CD1c-positive myeloid dendritic cell (primary cell): ENCODE measurements around the gene ZDBF2.
"Not testable (repeated sequence)": the region's sequence is repeated elsewhere in the genome, so short reads cannot be mapped to it uniquely, and the experiment has no call there.

Experiments
- DNase-seq: peaks from one replicate; pipeline ENCODE4 v3.0.0-alpha.2; 2016; ENCODE audit errors: extremely low spot score

Gene ZDBF2

DNA sequence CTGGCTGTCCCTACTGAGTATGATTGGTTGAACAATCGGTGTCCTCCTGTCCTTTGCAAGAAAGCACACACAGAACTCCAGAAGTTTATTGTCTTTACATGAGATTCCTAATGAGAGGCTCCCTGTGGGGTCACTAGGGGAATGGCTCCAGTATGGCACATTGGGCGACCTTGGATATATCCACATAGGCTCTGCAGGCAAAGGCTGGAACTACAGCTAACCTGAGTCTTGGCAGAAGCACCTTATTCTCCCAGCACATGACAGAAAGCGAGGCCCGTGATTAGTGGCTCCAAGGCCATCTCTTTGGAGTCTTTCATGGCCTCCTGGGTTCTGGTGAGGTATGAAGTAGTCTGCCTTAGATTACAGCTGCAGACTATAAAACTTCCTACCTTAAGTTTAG lies 49.0 kb downstream of the ZDBF2 start:
- DNase-seq = no peak

DNA sequence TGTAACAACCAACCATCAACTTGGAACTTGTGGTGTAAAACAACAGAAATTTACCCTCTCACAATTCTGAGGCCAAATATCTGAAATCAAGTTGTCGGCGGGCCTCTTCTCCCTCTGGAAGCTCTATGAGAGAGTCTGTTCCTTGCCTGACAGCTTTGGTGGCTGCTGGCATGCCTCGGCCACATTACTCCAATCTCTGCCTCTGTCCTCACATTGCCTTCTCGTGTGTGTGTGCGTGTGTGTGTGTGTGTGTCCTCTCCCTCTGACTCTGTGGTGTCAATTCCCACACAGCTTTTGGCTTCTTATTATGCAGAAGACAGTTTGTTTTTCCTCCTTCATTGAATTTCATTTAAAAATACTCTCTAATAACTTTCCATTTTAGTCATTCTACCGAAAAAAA lies 50.4 kb downstream of the ZDBF2 start:
- DNase-seq = no peak

- DNase-seq = no peak
Observed at GRCh38 chr2:206328974-206329373, 54.5 kb downstream of the ZDBF2 start.

GRCh38 chr2:206336861-206337260 lies 62.4 kb downstream of the ZDBF2 start:
- DNase-seq = no peak

DNA sequence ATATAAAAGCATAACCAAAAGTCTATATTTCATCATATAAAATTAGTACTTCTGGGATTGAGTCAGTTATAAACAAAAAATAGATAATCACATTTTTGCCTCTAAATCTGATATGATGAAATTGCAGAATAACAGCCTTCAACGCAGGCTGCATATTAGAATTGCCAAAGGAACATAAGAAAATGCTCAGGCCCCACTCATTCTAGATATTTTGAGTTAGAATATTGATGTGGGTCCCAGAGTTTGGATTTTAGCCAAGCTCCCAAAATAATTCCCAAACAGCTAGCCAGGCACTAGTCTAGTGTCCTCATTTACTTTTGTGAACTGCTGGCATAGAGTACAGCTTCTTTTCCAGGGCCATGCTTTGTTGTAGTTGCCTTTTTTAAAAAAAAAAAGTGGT lies 63.5 kb downstream of the ZDBF2 start:
- no peak for DNase-seq

GRCh38 chr2:206341396-206341795 lies 66.9 kb downstream of the ZDBF2 start:
- no peak for DNase-seq

DNA sequence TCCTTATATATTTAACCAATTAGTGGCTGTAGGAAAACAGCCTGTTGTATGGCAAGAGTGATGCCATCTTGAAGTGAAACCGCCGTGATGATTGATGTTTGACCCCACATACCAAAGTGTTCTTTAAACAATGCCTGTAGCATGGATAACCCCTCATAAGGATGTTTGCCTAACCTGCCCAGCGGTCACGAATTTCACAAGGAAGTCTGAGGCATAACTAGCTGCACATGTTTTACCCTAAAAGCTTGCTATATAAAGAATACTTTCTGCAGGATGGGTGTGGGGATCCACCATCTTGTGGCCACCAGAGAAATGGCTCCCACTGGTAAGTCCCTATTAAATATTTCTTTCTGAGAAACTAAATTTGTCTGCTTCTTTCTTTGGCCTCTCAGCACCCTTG lies 68.7 kb downstream of the ZDBF2 start:
- DNase-seq = no peak

DNA sequence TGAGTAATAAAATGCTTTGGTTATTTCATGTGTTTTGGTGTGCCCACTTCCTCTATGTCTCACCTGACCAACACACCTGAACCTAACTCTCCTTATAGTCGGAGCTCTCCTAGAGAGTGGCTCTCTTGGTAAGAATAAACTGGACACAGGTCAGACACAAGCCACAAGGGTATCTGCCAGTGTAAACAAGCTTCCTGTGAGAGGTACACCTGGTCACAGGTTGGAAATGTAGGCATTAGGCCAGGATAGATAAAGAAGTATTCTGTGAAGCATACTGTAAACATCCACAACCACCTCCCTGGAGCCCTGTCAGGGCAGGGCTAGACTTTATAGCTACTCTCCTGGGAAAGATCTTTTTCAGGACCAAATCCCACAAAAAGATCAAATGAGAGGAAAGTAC lies 69.4 kb downstream of the ZDBF2 start:
- no peak for DNase-seq

GRCh38 chr2:206345606-206346005 lies 71.1 kb downstream of the ZDBF2 start:
- no peak for DNase-seq

DNA sequence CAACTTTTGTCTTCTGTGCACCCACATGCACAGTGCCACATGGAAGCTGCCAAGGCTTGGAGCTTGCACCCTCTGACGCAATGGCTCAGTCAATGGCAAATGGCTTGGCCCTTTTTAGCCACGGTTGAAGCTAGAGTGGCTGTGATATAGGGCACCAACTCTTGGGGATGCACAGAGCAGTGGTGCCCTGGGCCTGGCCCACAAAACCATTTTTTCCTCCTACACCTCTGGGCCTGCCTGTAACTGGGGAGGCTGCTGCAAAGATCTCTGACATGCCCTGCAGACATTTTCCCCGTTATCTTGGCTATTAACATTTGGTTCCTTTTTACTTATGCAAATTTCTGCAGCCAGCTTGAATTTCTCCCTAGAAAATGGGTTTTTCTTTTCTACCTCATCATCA lies 74.9 kb downstream of the ZDBF2 start:
- no peak for DNase-seq

DNA sequence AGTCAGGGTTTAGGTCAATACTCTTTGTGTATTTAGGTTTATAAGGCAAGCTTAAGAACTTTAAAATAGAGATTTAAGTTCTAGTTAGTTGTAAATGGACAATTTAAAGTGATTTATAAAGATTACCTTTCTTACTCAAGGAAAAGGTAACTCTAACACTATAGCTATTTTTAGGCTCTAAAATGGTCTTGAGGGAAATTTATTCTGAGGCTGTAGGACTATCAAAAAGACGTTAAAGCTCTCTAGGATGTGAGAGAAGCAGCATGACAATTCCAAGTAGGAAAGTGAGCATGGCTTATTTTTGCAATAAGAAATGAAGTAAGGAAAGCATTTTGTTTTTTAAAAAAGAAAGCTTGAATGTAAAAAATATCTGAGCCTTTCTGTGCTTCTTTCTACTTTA lies 78.1 kb downstream of the ZDBF2 start:
- no peak for DNase-seq

GRCh38 chr2:206353685-206354084 lies 79.2 kb downstream of the ZDBF2 start:
- no peak for DNase-seq

- DNase-seq = no peak
Observed at GRCh38 chr2:206354129-206354528, 79.7 kb downstream of the ZDBF2 start.

GRCh38 chr2:206356840-206357239 lies 82.4 kb downstream of the ZDBF2 start:
- not testable (repeated sequence) for DNase-seq

DNA sequence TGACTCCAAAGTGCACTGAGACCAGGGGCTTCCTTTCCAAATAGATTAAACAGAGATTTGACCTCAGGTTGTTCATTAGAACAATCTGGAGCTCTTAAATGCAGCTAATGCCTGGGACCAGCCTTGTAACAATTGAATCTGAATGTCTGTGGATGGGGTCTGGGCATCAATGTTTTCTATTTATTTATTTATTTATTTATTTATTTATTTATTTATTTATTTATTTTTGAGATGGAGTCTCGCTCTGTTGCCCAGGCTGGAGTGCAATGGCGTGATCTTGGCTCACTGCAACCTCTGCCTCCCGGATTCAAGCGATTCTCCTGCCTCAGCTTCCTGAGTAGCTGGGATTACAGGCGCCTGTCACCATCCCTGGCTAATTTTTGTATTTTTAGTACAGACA lies 86.4 kb downstream of the ZDBF2 start:
- not testable (repeated sequence) for DNase-seq

GRCh38 chr2:206361407-206362045 lies 87.1 kb downstream of the ZDBF2 start:
- no peak for DNase-seq
